WI38 (cell line): ENCODE data around the gene STXBP3.

ENCODE experiments used
- H3K4me3 ChIP-seq: 2 replicates; pipeline ENCODE4 v1.5.1; 2011; ENCODE audit warnings: low read depth, mild to moderate bottlenecking, control low read depth, low read length
- TF ChIP-seq, protein P1 (sequence below): IDR thresholded peaks from 2 replicates; pipeline ENCODE4 v1.5.1; 2012; ENCODE audit warnings: low read depth, mild to moderate bottlenecking, control low read depth, low read length

The STXBP3 gene

GRCh38 chr1:108845991-108846390 is 99.5 kb downstream of the STXBP3 start:
- TF ChIP-seq, protein P1, sequence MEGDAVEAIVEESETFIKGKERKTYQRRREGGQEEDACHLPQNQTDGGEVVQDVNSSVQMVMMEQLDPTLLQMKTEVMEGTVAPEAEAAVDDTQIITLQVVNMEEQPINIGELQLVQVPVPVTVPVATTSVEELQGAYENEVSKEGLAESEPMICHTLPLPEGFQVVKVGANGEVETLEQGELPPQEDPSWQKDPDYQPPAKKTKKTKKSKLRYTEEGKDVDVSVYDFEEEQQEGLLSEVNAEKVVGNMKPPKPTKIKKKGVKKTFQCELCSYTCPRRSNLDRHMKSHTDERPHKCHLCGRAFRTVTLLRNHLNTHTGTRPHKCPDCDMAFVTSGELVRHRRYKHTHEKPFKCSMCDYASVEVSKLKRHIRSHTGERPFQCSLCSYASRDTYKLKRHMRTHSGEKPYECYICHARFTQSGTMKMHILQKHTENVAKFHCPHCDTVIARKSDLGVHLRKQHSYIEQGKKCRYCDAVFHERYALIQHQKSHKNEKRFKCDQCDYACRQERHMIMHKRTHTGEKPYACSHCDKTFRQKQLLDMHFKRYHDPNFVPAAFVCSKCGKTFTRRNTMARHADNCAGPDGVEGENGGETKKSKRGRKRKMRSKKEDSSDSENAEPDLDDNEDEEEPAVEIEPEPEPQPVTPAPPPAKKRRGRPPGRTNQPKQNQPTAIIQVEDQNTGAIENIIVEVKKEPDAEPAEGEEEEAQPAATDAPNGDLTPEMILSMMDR, result no peak
- H3K4me3 ChIP-seq, result no peak overlapping the region

DNA sequence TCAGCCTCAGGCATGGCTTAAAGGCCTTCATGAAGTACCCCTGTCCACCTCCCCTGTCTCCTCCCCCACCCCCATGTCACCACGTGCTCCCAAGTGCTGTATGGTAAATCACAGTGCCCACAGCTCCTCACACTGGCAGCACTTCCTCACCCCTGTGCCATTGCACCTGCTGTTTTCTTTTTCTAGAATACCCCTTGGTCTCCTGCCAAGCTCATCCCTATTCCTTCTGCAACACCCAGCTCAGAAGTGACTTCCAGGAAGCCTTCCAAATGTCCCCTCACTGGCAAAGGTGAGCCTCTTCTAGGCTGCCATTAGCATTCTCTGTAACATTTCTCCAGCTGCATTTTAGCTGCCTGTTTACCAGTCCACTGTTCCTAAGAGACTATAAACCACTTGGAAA is 101.0 kb downstream of the STXBP3 start:
- TF ChIP-seq, protein P1, result no peak
- H3K4me3 ChIP-seq, result no peak overlapping the region

DNA sequence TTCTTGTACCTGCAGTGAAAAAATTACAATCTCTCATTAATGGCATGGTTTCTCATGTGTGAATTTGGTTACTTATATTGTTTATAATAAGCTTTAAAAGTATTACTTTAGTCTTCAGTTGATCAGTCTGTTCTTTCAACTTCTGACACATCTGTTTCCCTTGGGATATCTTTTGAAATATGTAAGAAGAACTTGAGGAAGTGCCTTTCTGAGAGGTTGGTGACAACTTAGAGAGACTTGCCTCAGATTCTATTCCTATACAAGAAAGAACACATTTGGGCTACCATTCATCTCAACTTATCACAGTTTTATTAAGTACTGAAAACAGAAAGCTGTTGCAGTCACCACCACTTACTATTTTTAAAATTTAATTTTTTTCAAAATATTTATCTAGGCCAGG is 102.3 kb downstream of the STXBP3 start:
- TF ChIP-seq, protein P1, result no peak
- H3K4me3 ChIP-seq, result no peak overlapping the region

GRCh38 chr1:108850929-108851328 is 104.5 kb downstream of the STXBP3 start:
- no peak overlapping the region for H3K4me3 ChIP-seq
- TF ChIP-seq, protein P1, result no peak

GRCh38 chr1:108851567-108851966 is 105.1 kb downstream of the STXBP3 start:
- H3K4me3 ChIP-seq, result no peak overlapping the region
- TF ChIP-seq, protein P1, result no peak

DNA sequence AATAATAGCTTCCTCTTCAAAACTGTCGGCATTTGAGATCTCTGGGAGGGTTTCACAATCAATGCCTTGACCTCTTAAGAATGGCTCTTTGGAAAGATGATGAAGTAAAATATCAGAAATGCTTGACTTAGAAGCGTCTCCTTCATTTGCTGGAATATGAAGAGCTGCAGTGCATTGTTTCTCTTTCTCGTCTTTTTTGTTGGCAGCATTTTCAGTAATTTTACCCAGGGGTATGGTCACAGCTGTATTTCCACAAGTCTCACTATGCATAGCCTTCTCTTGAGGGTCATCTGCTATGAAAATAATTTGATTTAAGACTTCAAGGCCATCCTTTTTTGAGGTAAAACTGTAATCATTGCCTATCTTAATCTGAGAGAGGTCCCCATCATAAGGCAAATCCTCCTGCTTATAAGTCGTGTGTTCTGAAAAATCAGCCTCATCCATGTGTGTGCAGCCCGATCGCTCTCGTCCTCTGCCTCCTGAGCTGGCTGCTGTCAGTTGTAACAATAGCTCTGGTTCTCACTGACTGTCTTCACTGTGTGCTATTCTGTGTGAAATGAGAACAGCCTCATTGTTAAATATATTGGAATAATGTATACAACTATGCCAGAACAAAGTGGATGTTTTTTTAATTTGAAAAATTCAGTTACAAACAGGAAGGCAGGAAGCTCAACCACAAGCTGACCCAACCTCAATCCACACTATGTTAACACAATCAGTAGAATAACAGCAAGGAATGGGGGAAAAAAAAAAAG is 105.9 kb downstream of the STXBP3 start:
- TF ChIP-seq, protein P1, result no peak
- H3K4me3 ChIP-seq, result no peak overlapping the region

DNA sequence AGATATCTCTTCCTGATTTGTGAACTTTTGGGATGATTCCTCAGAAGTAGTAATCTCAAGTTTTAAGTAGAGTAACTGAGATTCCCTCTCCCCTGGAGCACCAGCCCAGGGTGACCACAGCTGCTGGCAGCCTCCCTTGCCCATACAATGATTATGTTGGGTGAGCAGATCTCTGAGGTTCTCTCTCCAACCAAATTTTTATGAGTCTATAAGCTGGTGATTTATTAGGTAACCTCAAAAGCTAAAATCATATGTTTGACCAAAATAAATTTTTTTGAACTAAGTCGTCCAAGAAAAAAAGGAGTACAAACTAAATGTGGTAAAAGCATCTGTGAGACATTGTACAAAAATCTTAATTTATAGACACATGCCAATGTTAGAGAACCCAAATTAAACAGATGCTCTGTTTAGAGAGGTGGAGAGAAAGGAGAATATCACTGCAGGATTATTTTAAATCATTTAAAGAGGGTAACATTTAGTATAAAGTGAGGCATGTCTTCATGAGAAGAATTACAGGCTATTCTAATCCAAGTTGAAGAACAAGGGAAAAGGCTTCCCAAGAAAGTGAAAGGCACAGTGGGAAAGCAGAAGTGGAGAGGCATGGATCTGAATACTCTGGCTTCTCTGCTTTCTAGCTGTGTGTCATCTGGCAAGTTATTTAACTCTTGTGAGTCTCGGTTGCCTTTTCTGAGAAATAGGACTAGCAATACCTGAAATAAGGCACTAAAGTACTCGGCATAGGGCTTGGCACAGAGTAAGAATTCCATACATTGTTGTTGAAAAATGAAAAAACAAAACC is 107.9 kb downstream of the STXBP3 start:
- H3K4me3 ChIP-seq, result no peak overlapping the region
- TF ChIP-seq, protein P1, result no peak
